CD4-positive, alpha-beta T cell treated with Interleukin-17A for 1 hour (primary cell): ENCODE measurements around the gene HEPN1.

Source experiments
- DNase-seq: peaks from one replicate; pipeline ENCODE4 v3.0.0-alpha.2; 2020

The HEPN1 gene

DNA sequence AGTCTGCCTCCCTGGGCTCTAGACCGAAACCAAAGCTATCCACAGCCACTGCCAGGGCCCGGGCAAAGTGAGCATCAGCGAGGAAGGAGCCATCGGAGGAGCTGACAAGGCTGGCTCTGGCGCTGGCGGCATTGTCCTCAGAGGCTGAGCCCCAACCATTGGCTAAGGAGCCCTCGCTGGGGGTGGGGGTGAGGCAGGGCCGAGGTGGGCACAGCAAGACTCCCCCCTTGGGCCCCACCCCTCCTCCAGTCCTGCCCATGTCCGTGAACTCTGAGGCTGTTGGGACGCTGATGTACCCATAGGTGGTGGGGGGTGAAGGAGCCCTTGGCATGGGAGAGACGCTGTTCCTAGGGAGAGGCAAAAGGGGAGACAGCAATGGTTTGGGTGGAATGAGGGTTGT is 32.6 kb upstream of the HEPN1 start:
- DNase-seq = no peak

DNA sequence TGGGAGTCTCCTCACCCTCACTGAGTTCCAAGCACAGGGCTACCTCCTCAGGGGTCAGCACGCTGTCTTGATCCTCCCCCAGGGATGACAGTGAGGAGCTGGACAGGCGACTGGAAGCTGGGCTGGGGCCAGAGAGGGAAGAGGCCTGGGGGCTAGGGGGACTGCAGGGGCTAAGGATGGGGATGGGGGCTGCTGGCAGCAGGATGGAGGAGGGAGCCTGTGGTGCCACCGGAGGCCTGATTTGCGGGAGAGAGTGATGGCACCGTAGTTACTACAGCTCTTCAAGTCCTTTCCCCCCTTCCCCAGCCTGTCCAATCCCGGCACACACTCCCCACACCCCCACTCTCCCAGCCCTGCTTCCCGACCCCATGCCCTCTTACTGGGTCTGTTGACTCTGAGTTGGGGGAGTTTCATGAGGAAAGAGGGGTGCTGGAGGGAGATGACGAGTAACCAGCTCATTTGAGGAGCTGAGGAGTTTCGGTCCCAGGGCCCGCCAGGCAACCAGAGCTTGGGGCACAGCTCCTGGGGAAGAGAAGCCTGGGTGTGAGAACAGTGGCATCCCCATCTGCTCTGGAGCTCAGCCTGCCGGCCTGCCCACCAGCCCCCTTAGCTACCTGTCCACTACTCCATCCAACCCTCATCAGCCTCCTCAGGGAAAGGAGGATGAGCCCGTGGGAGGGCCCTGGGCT is 31.9 kb upstream of the HEPN1 start:
- DNase-seq = no peak

DNA sequence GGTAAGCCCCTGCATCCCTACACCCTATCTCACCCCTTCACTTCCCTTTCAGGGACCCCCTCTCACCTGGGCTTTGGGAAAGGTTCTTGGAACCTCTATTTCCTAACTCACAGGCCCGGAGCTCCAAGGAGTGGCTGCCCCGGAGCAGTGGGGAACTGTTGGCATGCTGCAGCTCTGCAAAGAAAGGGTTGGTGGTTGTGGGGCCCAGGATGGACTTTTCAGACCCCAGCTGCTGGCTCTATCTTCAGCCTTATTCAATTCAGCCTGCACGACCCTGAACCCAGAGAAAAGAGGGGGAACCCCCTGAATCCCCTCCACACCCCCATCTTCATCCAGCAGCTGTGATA is 31.4 kb upstream of the HEPN1 start:
- DNase-seq = no peak

DNA sequence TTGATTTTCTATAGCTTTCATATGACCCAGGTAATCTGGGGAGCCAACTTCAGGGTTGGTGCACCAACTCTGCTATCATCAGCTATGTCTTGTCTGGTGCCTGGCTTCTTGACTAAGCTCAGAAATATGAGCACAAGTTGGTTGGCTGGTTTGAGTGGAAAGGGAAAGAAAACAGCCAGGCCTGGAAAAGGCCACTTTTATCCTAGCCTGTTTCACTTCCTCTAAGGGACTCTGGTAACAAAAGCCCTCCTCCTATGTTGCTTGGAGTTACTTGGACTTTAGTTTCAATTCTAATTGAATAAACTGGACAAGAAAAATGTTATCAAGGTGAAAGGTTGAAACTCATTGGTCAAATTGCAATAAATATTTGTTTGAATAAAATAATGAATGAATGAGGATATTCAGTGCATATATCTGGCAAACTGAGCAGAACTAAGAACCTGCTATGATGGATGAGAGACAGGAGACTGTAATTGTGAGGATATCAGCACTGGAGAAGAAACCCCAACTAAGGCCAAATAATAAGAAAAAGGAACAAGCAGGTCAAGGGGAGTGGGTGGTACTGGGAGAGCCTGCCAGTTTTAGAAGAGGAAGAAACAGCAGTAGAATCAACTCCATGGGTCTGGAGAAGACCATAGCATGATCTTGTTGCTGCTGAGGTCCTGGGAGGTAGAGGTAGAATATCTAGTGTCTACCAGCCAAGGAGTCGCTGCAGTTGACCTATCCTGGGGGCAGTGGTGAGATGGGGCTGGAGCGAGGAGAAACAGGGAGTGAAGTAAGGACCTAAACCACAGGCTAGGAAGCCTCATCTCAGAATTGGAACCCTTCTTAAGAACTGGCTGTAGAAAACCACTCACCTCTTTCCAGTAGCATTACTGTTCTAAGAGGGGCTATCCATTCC is 29.6 kb upstream of the HEPN1 start:
- DNase-seq = no peak

DNA sequence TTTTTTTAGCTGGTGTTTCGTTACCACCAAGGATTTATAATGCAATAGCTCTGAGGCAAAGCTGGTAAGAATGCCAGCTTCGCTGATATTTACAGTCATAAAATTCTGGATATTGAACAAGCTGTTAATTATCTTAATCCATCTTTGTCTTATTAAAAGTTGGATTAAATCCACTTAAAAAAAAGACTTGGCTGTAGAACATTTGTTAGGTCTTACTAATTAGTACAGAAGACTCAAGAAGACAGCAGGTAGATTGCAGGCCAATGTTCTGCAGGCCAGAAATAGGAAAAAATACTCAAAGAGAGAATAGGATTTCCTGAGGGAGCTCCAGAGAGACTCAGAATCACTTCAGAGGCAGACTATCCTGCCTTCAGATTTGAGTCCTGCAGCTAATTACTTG is 28.9 kb upstream of the HEPN1 start:
- DNase-seq = no peak

DNA sequence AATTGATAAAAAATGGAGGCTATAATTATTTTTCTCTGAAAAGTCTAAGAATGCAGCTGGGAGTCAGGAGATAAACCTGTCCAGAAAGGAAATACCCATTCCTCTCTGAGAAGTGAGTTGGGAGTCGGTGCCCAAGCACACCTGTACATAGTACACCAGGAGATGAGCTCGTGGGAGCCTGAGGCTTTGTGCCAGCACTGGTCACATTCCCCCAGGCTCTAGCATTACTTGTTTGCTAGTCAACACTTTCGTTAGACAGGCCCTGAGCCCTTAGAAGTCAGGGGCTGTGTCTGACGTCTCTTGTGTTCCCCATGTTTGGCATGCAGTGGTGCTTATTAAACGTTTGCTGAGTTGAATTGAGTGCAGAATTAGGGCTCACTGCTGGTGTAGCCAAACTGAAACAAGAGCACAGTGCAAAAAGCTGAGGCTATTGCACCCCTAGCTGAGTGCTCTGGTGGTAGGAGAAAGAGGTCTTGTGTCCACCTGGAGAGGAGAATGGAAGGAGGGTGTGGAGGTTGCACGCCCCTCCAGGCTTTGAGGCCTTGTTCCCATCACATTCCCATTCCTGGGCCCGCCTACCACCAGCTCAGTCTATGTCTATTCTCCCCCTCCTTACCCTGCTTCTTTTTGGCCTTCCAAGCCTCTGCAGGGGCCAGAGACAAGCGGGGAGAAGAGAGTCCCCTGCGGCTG is 28.2 kb upstream of the HEPN1 start:
- DNase-seq = no peak

DNA sequence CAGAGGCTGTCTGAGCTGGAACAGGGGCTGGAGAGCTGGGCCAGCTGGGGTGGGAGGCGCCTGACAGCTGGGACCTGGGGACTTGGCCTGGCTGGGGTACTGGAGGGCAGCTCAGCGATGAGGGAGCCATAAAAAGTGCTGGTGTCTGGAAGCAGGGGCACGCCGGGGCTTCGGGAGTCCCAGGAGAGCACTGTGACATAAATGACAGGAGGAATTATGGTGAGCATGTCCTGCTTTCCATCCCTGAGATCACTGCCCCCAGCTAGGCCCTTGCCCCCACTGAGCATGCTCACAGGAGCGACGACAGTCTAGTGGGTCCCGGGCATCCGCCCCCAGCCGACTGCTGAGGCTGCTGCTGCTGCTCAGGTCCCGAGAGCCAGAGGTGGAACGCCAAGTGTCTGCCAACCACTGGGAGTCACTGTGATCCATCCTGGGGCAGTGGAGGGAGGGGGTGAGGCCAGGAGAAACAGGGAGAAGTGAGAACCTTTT is 27.6 kb upstream of the HEPN1 start:
- no peak for DNase-seq

DNA sequence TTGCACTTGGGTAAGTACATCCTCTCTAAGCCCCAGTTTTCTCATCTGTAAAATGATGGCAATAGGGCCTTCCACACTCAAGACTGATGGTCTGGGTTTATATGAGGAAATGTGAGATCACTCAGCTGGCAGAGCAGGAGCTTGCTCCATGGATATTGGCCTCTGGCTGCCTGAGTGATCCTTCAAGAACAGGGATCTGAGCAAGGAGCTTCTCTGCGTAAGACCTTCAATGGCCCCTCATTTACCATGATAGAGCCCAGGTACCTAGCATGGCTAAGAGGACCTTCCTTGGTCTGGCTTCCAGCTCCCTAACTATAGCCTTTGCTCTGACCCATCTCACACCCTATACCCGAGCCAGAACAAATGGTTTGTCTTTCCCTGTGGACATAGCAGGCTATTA is 26.9 kb upstream of the HEPN1 start:
- DNase-seq = no peak

DNA sequence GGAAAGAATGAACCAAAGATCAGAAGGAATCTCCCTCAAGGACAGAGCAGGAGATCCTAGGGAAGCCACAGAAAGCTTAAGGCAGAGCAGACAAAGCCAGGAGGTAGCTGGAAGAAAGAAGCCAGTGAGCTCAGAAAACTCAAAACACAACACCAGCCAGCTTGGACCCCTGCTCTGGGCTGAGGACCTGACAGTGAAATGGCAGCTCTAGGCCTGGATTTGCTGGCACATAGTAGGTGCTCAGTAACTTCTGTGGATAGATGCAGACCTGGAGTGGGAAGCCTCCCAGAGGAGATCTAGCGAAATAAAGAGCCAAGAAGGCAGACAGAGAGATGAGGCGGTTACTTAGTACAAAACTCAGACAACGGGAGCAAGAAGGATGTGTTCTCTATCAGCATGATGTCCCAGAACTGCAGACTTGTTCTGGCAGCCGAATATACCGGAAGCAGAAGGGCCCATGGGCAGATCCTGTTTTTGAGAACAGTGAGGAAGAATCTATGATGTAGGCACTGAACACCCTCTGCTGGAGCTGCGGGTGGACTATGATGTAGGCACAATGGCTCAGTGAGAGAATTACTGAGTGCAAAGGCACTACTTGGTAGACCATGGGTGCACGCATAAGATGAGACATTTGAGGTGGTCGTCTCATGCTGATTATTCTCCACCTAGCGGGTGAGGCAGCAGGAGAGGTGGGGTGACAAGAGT is 26.1 kb upstream of the HEPN1 start:
- no peak for DNase-seq

DNA sequence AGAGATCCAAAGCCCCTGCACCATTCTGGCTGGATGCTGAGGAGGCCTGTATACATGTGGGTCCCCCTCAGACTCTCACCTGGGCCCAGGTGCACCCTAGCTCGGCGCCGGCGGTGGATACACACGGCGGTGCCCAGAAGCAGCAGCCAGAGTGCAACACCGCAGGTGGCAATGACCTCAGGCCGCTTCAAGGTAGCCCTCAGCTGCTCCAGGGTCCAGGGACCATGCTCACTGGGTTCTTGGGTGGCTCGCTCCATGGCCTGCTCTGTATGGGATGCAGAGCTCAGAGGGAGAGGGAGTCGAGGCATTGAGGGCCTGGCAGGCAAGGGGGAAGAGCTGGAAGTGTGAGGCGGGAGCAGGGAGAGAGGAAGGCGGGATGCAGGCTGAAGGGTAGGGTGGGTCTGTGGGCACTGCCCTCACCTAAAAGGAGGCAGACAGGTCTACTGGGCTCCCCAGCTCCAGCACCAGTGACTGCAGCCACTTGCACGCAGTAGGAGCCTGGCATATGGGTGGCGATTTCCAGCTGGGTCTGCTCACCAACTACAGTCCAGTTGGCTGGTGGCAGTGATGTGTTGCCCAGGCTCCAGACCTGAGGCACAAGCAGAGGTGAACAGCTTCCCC is 25.2 kb upstream of the HEPN1 start:
- no peak for DNase-seq

DNA sequence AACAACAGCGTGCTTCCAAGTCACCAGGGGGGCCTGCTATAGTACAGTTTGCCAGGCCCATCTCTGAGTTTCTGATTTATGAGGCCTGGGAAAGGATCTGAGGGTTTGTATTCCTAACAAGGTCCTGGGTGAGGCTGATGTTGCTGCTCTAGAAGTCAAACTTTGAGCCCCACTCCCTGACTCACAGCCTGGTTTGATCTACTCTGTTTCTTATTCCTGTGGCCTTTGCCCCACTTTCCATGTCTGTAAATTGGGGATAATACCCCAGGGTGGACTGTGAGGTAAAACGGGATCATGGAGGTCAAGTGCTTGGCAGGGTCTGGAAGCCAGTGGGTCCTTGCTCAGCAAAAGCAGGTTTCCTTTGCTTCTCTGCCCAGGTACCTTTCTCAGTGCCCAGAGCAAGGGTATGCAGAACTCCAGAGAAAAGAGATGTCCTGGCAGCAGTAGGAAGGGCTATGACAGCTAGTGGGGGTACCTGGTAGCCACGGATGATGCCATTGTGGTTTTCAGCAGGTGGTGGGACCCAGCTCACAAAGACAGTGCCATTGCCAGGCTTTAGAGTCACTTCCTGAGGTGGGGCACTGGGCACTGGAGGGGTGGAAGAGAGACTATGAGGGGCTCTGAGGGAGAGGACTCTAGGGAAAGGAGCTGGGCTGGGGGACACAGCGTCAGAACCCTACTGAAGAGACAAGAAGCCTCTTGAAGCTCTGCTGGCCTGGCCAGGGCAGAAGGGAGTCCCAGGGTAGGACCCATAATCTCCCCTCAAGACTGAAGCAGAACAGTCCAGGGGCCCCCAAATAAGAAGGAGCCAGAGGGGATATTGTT is 24.2 kb upstream of the HEPN1 start:
- DNase-seq = no peak

DNA sequence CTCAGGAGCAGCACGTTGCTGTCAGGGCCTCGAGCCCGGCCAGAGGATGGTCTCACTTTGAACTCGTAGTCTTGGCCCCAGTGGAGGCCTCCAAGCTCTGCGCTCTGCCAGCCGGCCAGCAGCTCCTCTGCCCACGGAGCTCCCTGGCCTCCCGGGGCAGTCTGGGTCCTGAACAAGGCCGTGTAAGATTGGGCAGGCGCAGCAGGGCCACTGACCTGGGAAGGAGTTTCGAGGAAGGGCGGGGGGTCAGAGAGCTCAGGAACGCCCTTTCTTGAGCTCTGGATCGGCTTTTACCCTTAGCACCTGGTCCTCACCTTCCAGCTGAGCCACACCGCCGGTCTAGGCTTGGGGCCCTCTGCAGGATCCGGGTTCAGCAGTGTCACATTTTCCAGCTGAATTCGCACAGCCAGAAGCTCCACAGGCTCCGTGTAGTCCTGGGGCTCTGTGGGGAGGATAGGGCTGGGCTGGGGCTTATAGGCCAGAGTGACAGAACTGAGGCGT is 23.5 kb upstream of the HEPN1 start:
- DNase-seq = no peak

DNA sequence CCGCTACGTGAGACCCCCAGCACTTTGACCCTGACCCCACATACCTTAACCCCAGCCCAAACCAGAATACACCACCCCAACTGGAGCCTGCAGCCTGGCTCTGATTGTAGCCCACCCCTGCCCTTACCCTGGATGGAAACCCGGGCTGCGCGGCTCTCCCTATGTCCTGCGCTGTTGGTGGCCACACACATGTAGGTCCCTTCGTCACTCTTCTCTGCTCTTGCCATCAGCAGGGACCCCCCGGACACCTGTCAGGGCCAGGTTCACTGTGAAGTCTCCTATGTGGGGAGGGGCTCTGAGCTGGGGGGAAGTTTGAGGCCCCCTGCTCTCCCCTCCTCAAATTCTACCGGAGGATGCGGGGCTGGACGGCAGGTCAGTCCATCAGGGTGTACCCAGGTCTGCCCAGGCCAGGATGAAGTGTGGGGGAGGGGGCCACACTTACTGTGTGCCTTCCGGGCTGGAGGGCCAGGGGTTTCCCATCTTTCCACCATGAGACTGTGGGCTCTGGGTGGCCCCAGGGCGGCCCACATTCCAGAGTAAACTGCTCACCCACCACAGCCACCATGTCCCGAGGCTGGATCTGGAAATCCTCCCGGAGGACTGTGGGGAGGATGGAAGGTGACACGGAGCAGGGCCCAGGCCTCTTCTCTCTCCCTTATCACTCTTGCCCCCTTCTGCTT is 22.8 kb upstream of the HEPN1 start:
- no peak for DNase-seq

DNA sequence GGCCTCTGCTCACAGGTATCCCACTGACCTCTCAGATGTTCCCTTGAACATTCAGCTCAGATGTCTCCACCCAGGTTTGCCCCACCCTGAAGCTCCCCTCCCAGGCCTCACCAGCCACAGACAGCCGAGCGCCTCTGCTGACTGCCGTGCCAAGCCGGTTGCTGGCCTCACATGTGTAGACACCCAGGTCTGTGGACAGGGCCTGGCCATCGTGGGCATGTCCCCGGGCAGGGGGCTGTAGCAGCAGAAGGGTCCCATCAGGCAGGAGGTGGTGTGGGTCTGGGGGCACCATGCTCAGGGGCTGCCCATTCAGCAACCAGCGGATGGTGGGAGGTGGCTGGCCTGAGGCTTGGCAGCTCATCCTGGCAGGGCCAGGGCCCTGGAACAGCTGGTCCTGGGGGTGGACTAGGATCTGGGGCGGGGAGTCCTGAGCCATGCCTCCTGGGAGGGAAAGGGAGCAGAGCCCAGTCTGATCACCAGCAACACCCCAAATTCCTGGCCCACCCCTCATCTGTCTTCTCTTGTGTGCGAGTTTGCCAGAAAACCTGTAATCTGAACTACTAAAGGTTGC is 22.1 kb upstream of the HEPN1 start:
- no peak for DNase-seq

DNA sequence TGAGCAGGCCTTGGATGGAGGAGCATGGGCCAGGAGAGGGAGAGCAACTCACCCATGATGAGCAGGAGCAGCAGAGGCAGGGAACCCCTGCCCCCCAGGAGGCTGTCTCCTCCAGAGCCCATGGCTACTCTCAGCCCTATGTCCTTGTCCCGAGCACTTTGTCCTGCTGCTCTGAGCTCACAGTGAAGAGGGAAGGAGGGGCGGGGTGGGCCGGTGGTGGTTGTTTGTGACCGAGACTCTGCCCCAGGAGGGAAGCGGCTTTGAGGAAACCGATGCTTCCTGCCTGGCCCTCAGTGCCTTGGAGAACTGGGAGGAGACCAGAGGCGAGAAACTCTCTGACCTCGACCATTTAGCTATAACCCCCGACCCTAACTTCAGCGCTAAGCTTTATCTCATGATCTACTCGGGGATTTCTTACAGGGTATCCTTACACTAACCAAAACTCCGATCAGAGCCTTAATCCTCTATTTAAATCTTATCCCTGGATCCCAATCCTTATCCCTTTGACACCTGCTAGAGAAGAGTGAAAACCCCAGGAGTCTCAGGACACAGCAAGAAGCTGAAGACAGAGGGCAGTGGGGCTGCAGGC is 21.3 kb upstream of the HEPN1 start, which contains the start of gene ROBO4:
Gene ROBO4, minus strand, starts transcription at position 192 of the 589 bp plus-strand sequence. Its CDS starts 70 bp downstream, at position 122.
- DNase-seq = no peak

DNA sequence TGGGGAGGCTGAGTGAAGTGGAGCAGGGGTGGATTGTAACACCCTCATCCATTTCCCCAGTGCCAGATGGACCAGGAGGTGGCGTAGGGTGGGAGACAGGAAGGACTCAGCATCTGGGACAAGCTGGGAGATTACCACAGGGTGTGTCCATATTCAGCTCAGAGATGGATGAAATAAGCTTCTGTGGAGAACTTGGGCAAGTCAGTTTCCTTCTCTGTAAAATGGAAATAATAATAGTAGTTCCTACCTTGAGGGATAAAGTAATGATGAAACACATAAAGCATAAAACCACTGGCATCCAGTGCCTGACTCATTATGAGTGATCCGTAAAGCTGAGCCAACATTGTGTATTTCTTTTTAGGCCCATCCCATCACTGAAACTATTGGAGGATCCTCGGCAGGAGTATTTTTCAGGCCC is 20.8 kb upstream of the HEPN1 start:
- no peak for DNase-seq

DNA sequence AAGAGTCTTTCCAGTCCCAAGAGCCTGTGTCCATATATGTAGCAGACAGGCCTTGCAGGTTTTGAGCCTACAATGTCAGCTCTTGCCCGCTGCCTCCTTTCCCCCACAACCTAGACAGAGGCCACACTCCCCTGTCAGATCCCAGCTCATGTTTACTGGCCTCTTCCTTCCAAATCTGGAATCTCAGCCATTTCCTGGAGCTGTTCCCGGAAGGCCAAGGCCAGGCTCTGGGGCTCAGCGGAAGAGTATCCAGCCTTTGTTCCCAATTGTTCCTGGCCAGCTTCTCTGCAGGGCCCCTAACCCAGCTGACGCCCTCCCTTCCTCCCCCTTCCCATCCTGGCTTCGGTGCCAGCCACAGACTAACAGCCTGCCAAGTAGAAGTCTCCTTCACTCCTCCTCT is 20.3 kb upstream of the HEPN1 start:
- no peak for DNase-seq

DNA sequence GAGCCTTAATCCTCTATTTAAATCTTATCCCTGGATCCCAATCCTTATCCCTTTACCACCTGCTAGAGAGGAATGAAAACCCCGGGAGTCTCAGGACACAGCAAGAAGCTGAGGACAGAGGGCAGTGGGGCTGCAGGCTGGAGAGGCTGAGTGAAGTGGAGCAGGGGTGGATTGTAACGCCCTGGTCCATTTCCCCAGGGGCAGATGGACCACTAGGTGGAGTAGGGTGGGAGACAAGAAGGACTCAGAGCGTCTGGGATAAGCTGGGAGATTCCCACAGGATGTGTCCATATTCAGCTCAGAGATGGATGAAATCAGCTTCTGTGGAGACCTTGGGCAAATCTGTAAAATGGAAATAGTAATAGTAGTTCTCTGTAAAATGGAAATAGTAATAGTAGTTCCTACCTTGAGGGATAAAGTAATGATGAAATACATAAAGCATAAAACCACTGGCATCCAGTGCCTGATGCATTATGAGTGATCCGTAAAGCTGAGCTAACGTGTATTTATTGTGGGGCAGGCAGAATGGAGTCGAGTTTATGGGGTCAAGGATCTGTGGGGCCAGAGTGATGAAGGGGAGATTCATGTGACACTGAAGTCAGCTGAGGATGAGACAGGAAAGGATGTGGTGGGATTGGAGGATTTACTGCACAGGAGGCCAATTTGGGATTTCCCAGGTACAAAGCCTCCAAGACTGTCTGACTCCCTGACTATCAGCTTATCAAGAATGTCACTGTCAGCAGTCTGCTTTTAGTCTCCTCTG is 19.5 kb upstream of the HEPN1 start:
- no peak for DNase-seq

DNA sequence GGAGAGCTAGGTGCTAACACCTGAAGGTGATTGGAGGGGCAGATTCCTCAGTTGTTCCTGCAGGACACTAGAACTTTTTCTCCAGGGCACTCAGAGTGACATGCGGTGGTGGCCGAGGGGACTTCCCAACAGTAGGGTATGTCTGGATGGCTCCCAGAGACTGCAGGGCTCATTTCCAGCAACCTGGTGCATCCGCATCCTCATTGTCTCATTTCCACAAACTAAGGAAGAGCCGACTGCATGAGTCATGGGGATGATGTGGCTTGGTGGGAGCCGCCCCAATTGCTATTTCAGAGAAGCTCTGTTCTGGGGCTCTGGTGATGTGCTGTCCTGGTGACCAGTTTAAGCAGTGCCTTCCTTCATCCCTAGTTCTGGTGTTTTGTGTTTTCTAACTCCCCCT is 18.6 kb upstream of the HEPN1 start:
- DNase-seq = no peak
